DOHH2 (cell line): ENCODE results near the gene IFNA17.
"Not testable (repeated sequence)": the region's sequence is repeated elsewhere in the genome, so short reads cannot be mapped to it uniquely, and the experiment has no call there.

ENCODE experiments used
- CTCF ChIP-seq: fragments of 200-600 bp; sonication (generic); IDR thresholded peaks from one replicate; pipeline ENCODE4 v1.5.1; 2014; ENCODE audit warnings: antibody characterized with exemption, mild to moderate bottlenecking, low read depth, low read length; ENCODE audit not compliant: poor library complexity, severe bottlenecking
- EZH2phosphoT487 ChIP-seq: fragments of 200-600 bp; sonication (generic); IDR thresholded peaks from 2 replicates; pipeline ENCODE4 v1.6.1; 2017; ENCODE audit warnings: borderline replicate concordance, mild to moderate bottlenecking, antibody characterized with exemption, low read length, moderate library complexity, mixed read lengths

GRCh38 chr9:21235468-21236359 is 7.7 kb upstream of the IFNA17 start:
- peak; percentile 64 for TF ChIP-seq CTCF
- not testable (repeated sequence) for TF ChIP-seq EZH2phosphoT487
